Fibroblast of villous mesenchyme (primary cell): ENCODE results near the gene M1AP. TPM values are rescaled to one million over a fixed set of nuclear protein-coding genes. Genes with fewer than 3 reads are reported as not detected.

Source experiments
- DNase-seq: peaks from one replicate; pipeline ENCODE4 v3.0.0-alpha.2; 2010; ENCODE audit warnings: low read depth
- H3K4me3 ChIP-seq: 2 replicates; pipeline ENCODE4 v1.5.1; 2011; ENCODE audit warnings: low read depth, mild to moderate bottlenecking, low read length
- CTCF ChIP-seq: IDR thresholded peaks from 2 replicates; pipeline ENCODE4 v1.5.1; 2012; ENCODE audit warnings: low read depth, mild to moderate bottlenecking, low read length; ENCODE audit not compliant: insufficient read depth
- total RNA-seq: library from RNA; depleted of rRNA; stranded (reverse); fragments of >200 nt; gene quantifications from 2 replicates; pipeline ENCODE4 v1.2.3, GENCODE V29; 2012

The M1AP gene
- total RNA-seq, 1 donor, result not detected

GRCh38 chr2:74690571-74690970 lies 42.4 kb upstream of the M1AP start:
- DNase-seq, result peak; percentile 77
- H3K4me3 ChIP-seq, result no peak overlapping the region
- peak; percentile 91 for TF ChIP-seq CTCF

GRCh38 chr2:74689671-74690070 lies 41.5 kb upstream of the M1AP start:
- no peak for DNase-seq
- H3K4me3 ChIP-seq, result no peak overlapping the region
- TF ChIP-seq CTCF, result no peak

- DNase-seq, result no peak
- H3K4me3 ChIP-seq, result no peak overlapping the region
- TF ChIP-seq CTCF, result no peak
Measured at GRCh38 chr2:74688881-74689280, 40.8 kb upstream of the M1AP start.

GRCh38 chr2:74685408-74685807 lies 37.3 kb upstream of the M1AP start:
- DNase-seq, result no peak
- no peak overlapping the region for H3K4me3 ChIP-seq
- no peak for TF ChIP-seq CTCF

- no peak for DNase-seq
- TF ChIP-seq CTCF, result no peak
- H3K4me3 ChIP-seq, result no peak overlapping the region
Measured at GRCh38 chr2:74682501-74682900, 34.4 kb upstream of the M1AP start.

- H3K4me3 ChIP-seq, result no peak overlapping the region
- TF ChIP-seq CTCF, result no peak
- DNase-seq, result no peak
Measured at GRCh38 chr2:74679615-74680014, 31.5 kb upstream of the M1AP start.

- no peak for DNase-seq
- TF ChIP-seq CTCF, result no peak
- H3K4me3 ChIP-seq, result no peak overlapping the region
Measured at GRCh38 chr2:74676331-74676730, 28.2 kb upstream of the M1AP start.
